Measurements from ENCODE around the gene CNBD2.

- TF ChIP-seq, protein P1, sequence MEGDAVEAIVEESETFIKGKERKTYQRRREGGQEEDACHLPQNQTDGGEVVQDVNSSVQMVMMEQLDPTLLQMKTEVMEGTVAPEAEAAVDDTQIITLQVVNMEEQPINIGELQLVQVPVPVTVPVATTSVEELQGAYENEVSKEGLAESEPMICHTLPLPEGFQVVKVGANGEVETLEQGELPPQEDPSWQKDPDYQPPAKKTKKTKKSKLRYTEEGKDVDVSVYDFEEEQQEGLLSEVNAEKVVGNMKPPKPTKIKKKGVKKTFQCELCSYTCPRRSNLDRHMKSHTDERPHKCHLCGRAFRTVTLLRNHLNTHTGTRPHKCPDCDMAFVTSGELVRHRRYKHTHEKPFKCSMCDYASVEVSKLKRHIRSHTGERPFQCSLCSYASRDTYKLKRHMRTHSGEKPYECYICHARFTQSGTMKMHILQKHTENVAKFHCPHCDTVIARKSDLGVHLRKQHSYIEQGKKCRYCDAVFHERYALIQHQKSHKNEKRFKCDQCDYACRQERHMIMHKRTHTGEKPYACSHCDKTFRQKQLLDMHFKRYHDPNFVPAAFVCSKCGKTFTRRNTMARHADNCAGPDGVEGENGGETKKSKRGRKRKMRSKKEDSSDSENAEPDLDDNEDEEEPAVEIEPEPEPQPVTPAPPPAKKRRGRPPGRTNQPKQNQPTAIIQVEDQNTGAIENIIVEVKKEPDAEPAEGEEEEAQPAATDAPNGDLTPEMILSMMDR (IDR thresholded peaks at IDR 0.05): no peak
- peak in 1 of 3 donors; percentile 38 for TF ChIP-seq POLR2A (IDR thresholded peaks at IDR 0.05)
These were observed 48.9 kb downstream of the CNBD2 start for GRCh38 chr20:36017048-36017951.
